Calu3 (cell line): ENCODE measurements around the gene SLIT1. TPM values are rescaled to one million over a fixed set of nuclear protein-coding genes. Genes with fewer than 3 reads are reported as not detected.

Source experiments
- BruUV-seq: library from RNA; stranded (reverse); fragments of 400-500 nt; replicated peaks from 2 replicates; lab custom pipeline; 2021; lab: Mats Ljungman, UMichigan
- CTCF ChIA-PET: fragments of 300-600 bp; sonication (Branson Sonifier 250); formaldehyde crosslinking; loops from one replicate; lab custom pipeline; 2022; ENCODE audit warnings: antibody characterized with exemption; lab: Charles Lee
- DNase-seq: peaks from one replicate; pipeline ENCODE4 v3.0.0; 2022
- H3K27ac Mint-ChIP-seq: one replicate; pipeline ENCODE4 v1.8.0; 2022; ENCODE audit warnings: mixed read lengths; ENCODE audit not compliant: unreplicated experiment
- H3K27me3 Mint-ChIP-seq: one replicate; pipeline ENCODE4 v1.8.0; 2022; ENCODE audit warnings: mixed read lengths; ENCODE audit not compliant: unreplicated experiment
- H3K36me3 Mint-ChIP-seq: one replicate; pipeline ENCODE4 v1.8.0; 2022; ENCODE audit warnings: mild to moderate bottlenecking, moderate library complexity, mixed read lengths; ENCODE audit not compliant: insufficient read depth, unreplicated experiment
- H3K4me1 Mint-ChIP-seq: one replicate; pipeline ENCODE4 v1.8.0; 2022; ENCODE audit warnings: mild to moderate bottlenecking, low read depth, mixed read lengths; ENCODE audit not compliant: unreplicated experiment
- H3K4me3 Mint-ChIP-seq: one replicate; pipeline ENCODE4 v1.8.0; 2022; ENCODE audit warnings: mild to moderate bottlenecking, low read depth, moderate library complexity, mixed read lengths; ENCODE audit not compliant: unreplicated experiment
- H3K9me3 Mint-ChIP-seq: one replicate; pipeline ENCODE4 v1.8.0; 2022; ENCODE audit warnings: low read depth, mixed read lengths; ENCODE audit not compliant: unreplicated experiment
- CTCF ChIP-seq: fragments of 200-600 bp; IDR thresholded peaks from one replicate; pipeline ENCODE4 v1.8.0; 2022; ENCODE audit warnings: antibody characterized with exemption; ENCODE audit not compliant: unreplicated experiment
- intact Hi-C: fragments of 100-400 bp; cut with micrococcal nuclease; formaldehyde crosslinking; loops from one replicate; pipeline ENCODE4 v1.10.0; 2022; ENCODE audit not compliant: unreplicated experiment
- total RNA-seq: library from RNA; stranded (reverse); gene quantifications from 2 replicates; pipeline ENCODE4 v1.2.3, GENCODE V29; 2022

The SLIT1 gene
- total RNA-seq, 1 experiment from 2014 or later, result not detected

GRCh38 chr10:96991313-96991841, 194.4 kb downstream of the SLIT1 start:
- no peaks in the 10 kb centered on the region for H3K4me1 Mint-ChIP-seq
- DNase-seq, result no peak
- H3K27me3 Mint-ChIP-seq, result no peaks in the 10 kb centered on the region
- no peak overlapping the region for H3K27ac Mint-ChIP-seq
- TF ChIP-seq CTCF, result no peak
- no peaks in the 10 kb centered on the region for H3K9me3 Mint-ChIP-seq
- CTCF ChIA-PET, result no interaction called here
- BruUV-seq, result no TSS peak
- intact Hi-C loops, result no loop called here
- no peaks in the 10 kb centered on the region for H3K36me3 Mint-ChIP-seq
- no peak overlapping the region for H3K4me3 Mint-ChIP-seq

- no peak overlapping the region for H3K27ac Mint-ChIP-seq
- H3K4me1 Mint-ChIP-seq, result no peaks in the 10 kb centered on the region
- BruUV-seq, result no TSS peak
These were observed 197.3 kb downstream of the SLIT1 start for GRCh38 chr10:96988426-96988825.

GRCh38 chr10:96987842-96988175, 197.9 kb downstream of the SLIT1 start:
- H3K4me1 Mint-ChIP-seq, result no peaks in the 10 kb centered on the region
- no peak overlapping the region for H3K4me3 Mint-ChIP-seq
- intact Hi-C loops, result no loop called here
- BruUV-seq, result no TSS peak
- no peak for TF ChIP-seq CTCF
- DNase-seq, result no peak
- H3K36me3 Mint-ChIP-seq, result no peaks in the 10 kb centered on the region
- CTCF ChIA-PET, result no interaction called here
- H3K9me3 Mint-ChIP-seq, result no peaks in the 10 kb centered on the region
- H3K27ac Mint-ChIP-seq, result no peak overlapping the region
- no peaks in the 10 kb centered on the region for H3K27me3 Mint-ChIP-seq

More at GRCh38 chr10:96988426-96988825, 197.3 kb downstream of the SLIT1 start:
- no peaks in the 10 kb centered on the region for H3K9me3 Mint-ChIP-seq
- CTCF ChIA-PET, result no interaction called here
- H3K27me3 Mint-ChIP-seq, result no peaks in the 10 kb centered on the region
- no peaks in the 10 kb centered on the region for H3K36me3 Mint-ChIP-seq
- no peak for TF ChIP-seq CTCF
- intact Hi-C loops, result no loop called here
- no peak for DNase-seq
- H3K4me3 Mint-ChIP-seq, result no peak overlapping the region

- no TSS peak for BruUV-seq
- Mint-ChIP-seq H3K36me3 (no peaks in the 10 kb centered on the region), H3K27me3 (no peaks in the 10 kb centered on the region), H3K4me1 (no peaks in the 10 kb centered on the region), H3K9me3 (no peaks in the 10 kb centered on the region), H3K4me3 (no peak overlapping the region), H3K27ac (no peak overlapping the region)
- no peak for DNase-seq
- intact Hi-C loops, result no loop called here
- no peak for TF ChIP-seq CTCF
- CTCF ChIA-PET, result no interaction called here
These were observed 198.5 kb downstream of the SLIT1 start for GRCh38 chr10:96987141-96987841.
